ENCODE data around the gene BLOC1S6. TPM values are rescaled to one million over a fixed set of nuclear protein-coding genes. Genes with fewer than 3 reads are reported as not detected.

BLOC1S6 gene, protein sequence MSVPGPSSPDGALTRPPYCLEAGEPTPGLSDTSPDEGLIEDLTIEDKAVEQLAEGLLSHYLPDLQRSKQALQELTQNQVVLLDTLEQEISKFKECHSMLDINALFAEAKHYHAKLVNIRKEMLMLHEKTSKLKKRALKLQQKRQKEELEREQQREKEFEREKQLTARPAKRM
- total RNA-seq, result 10 to 100 TPM; 26.6 to 37.0 TPM
- 10 to 100 TPM; 13.3 to 16.4 TPM for polyA plus RNA-seq

DNA sequence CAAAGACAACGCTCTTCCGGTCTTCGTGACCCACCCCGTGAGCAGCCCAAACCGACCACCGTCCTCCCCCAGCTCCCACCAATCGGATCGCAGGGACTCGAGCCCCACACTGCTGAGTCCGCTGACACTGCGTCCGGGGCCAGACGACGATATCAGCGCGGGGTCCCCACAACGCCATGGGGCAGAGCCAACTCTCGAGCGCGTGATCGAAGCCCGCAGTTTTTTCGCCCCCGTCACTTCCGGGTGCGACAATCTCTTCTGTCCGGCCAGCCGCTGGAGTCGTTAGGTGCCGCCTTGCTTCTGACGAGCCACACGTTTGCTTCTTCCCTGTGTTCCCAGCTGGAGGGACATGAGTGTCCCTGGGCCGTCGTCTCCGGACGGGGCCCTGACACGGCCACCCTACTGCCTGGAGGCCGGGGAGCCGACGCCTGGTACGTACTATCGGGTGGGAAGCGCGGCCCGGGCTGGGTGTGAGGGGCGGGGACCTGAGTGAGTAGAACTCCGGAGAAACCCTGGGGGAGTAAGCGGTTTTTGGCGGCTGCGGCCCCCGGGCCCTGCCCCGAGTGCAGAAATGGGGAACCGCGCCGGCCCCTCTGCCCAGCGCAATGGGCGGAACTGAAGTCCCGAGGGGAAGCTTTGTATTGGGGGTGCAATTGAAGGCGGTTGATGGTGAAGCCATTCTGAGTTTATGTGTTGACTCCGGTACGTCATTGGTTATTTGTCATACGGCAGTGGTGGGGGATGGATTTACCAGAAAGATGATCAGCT, at the start of gene BLOC1S6:
Gene BLOC1S6, plus strand, starts transcription at position 285 of the 768 bp plus-strand sequence. Its CDS starts 65 bp downstream, at position 350.
- Histone ChIP-seq H3K9ac (ENCODE audit: low read depth in 1 of 2, low read length in 2 of 2) (peak within 1 kb of the TSS; percentile 95 to 96), H3K27ac (ENCODE audit: low read depth in 1 of 2, low read length in 2 of 2) (peak within 1 kb of the TSS; percentile 97 to 99), H3K36me3 (ENCODE audit: control insufficient read depth in 4 of 4, insufficient read depth in 3 of 4, low read depth in 1 of 4, low read length in 3 of 4) (peaks cover 0 to 1% (median 0%) of the 10 kb centered on the region in 4 donors), H3K4me1 (ENCODE audit: control insufficient read depth in 4 of 4, insufficient read depth in 4 of 4, low read length in 3 of 4) (peaks cover 0 to 27% (median 20%) of the 10 kb centered on the region in 4 donors), H3K4me3 (ENCODE audit: low read depth in 1 of 3, low read length in 3 of 3) (peak within 1 kb of the TSS; percentile 77 to 96 (median 87)), H3K9me3 (ENCODE audit: control insufficient read depth in 4 of 4, low read length in 3 of 4) (no peaks in the 10 kb centered on the region), H3K27me3 (ENCODE audit: control insufficient read depth in 4 of 4, insufficient read depth in 4 of 4, low read length in 3 of 4) (no peaks in the 10 kb centered on the region)
- TF ChIP-seq YY1 (IDR thresholded peaks at IDR 0.05), result peak; percentile 68
- TF ChIP-seq, protein P1, sequence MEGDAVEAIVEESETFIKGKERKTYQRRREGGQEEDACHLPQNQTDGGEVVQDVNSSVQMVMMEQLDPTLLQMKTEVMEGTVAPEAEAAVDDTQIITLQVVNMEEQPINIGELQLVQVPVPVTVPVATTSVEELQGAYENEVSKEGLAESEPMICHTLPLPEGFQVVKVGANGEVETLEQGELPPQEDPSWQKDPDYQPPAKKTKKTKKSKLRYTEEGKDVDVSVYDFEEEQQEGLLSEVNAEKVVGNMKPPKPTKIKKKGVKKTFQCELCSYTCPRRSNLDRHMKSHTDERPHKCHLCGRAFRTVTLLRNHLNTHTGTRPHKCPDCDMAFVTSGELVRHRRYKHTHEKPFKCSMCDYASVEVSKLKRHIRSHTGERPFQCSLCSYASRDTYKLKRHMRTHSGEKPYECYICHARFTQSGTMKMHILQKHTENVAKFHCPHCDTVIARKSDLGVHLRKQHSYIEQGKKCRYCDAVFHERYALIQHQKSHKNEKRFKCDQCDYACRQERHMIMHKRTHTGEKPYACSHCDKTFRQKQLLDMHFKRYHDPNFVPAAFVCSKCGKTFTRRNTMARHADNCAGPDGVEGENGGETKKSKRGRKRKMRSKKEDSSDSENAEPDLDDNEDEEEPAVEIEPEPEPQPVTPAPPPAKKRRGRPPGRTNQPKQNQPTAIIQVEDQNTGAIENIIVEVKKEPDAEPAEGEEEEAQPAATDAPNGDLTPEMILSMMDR (IDR thresholded peaks at IDR 0.05; ENCODE audit: low read depth, low read length, missing input control), result no peak
- TF ChIP-seq, protein P2, sequence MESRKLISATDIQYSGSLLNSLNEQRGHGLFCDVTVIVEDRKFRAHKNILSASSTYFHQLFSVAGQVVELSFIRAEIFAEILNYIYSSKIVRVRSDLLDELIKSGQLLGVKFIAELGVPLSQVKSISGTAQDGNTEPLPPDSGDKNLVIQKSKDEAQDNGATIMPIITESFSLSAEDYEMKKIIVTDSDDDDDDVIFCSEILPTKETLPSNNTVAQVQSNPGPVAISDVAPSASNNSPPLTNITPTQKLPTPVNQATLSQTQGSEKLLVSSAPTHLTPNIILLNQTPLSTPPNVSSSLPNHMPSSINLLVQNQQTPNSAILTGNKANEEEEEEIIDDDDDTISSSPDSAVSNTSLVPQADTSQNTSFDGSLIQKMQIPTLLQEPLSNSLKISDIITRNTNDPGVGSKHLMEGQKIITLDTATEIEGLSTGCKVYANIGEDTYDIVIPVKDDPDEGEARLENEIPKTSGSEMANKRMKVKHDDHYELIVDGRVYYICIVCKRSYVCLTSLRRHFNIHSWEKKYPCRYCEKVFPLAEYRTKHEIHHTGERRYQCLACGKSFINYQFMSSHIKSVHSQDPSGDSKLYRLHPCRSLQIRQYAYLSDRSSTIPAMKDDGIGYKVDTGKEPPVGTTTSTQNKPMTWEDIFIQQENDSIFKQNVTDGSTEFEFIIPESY (IDR thresholded peaks at IDR 0.05), result no peak
- TF ChIP-seq FOXA1 (IDR thresholded peaks at IDR 0.05), result no peak
- TF ChIP-seq, protein P3, sequence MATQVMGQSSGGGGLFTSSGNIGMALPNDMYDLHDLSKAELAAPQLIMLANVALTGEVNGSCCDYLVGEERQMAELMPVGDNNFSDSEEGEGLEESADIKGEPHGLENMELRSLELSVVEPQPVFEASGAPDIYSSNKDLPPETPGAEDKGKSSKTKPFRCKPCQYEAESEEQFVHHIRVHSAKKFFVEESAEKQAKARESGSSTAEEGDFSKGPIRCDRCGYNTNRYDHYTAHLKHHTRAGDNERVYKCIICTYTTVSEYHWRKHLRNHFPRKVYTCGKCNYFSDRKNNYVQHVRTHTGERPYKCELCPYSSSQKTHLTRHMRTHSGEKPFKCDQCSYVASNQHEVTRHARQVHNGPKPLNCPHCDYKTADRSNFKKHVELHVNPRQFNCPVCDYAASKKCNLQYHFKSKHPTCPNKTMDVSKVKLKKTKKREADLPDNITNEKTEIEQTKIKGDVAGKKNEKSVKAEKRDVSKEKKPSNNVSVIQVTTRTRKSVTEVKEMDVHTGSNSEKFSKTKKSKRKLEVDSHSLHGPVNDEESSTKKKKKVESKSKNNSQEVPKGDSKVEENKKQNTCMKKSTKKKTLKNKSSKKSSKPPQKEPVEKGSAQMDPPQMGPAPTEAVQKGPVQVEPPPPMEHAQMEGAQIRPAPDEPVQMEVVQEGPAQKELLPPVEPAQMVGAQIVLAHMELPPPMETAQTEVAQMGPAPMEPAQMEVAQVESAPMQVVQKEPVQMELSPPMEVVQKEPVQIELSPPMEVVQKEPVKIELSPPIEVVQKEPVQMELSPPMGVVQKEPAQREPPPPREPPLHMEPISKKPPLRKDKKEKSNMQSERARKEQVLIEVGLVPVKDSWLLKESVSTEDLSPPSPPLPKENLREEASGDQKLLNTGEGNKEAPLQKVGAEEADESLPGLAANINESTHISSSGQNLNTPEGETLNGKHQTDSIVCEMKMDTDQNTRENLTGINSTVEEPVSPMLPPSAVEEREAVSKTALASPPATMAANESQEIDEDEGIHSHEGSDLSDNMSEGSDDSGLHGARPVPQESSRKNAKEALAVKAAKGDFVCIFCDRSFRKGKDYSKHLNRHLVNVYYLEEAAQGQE (IDR thresholded peaks at IDR 0.05), result peak; percentile 49
- peak in 1 of 2 donors; percentile 3 for TF ChIP-seq HNF4A (conservative IDR thresholded peaks at IDR 0.05)
- TF ChIP-seq, protein P4, sequence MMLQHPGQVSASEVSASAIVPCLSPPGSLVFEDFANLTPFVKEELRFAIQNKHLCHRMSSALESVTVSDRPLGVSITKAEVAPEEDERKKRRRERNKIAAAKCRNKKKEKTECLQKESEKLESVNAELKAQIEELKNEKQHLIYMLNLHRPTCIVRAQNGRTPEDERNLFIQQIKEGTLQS (IDR thresholded peaks at IDR 0.05), result no peak
- peak; percentile 89 to 97 for TF ChIP-seq GABPA (IDR thresholded peaks at IDR 0.05 in 1 of 2, conservative IDR thresholded peaks at IDR 0.05 in 1 of 2)
- TF ChIP-seq, protein P5, sequence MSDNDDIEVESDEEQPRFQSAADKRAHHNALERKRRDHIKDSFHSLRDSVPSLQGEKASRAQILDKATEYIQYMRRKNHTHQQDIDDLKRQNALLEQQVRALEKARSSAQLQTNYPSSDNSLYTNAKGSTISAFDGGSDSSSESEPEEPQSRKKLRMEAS (IDR thresholded peaks at IDR 0.05), result peak; percentile 42
- peak in 1 of 2 donors; percentile 7 for TF ChIP-seq RAD21 (IDR thresholded peaks at IDR 0.05)
- no peak for TF ChIP-seq NR2F2 (IDR thresholded peaks at IDR 0.05)
- no peak for TF ChIP-seq EGR1 (IDR thresholded peaks at IDR 0.05; ENCODE audit: low read depth in 2 of 2)
- TF ChIP-seq RXRA (IDR thresholded peaks at IDR 0.05), result peak in 1 of 2 donors; percentile 41
- TF ChIP-seq FOXA2 (IDR thresholded peaks at IDR 0.05), result no peak
- no peak for TF ChIP-seq HNF4G (IDR thresholded peaks at IDR 0.05)
- no peak for TF ChIP-seq JUND (IDR thresholded peaks at IDR 0.05)
- peak; percentile 78 for TF ChIP-seq TAF1 (conservative IDR thresholded peaks at IDR 0.05)
- TF ChIP-seq SP1 (IDR thresholded peaks at IDR 0.05), result peak; percentile 38
- DNase-seq (ENCODE audit: low spot score), result peak; percentile 93
- under 1% methylated on average over 62 of the region's 62 CpGs for WGBS
